HepG2 (cell line): Measurements from ENCODE around the gene FNBP1L. TPM values are rescaled to one million over a fixed set of nuclear protein-coding genes. Genes with fewer than 3 reads are reported as not detected.
A peak's percentile ranks its signal among the peaks of the same experiment; 100 is the strongest.

Source experiments
- ATAC-seq: fragments of 200-7000 bp; cut with Tn5 transposase; 3 replicates; pipeline ENCODE4 v1.9.1; 2020; ENCODE audit warnings: mild to moderate bottlenecking, moderate library complexity
- BruUV-seq: library from RNA; stranded (reverse); fragments of 400-500 nt; replicated peaks from 2 replicates; lab custom pipeline; 2021; lab: Mats Ljungman, UMichigan
- CTCF ChIA-PET: fragments of 300-600 bp; formaldehyde crosslinking; extraction: SDS; loops from one replicate; lab custom pipeline; 2021; ENCODE audit warnings: low total read pairs, inconsistent platforms, low intra/inter-chr PET ratio; lab: Yijun Ruan, JAX
- POLR2A ChIA-PET: fragments of 350-600 bp; sonication (Branson Sonifier 250); formaldehyde crosslinking; loops from one replicate; lab custom pipeline; 2020; ENCODE audit warnings: antibody characterized with exemption, inconsistent platforms; lab: Yijun Ruan, JAX
- DNase-seq: peaks from one replicate; pipeline ENCODE4 v3.0.0-alpha.2; 2015; ENCODE audit warnings: low spot score
- FAIRE-seq: peaks from 3 replicates; lab custom pipeline; 2011; peaks lifted over from hg19 to GRCh38; lab: Jason Lieb, UNC
- H2AFZ ChIP-seq: one replicate; pipeline ENCODE4 v1.6.1; 2011; ENCODE audit warnings: low read length, inconsistent platforms
- H3K27ac ChIP-seq: fragments of 300-600 bp; 3 replicates; pipeline ENCODE4 v1.8.0; 2011; ENCODE audit warnings: mixed run types, mild to moderate bottlenecking, mixed read lengths, low read length, inconsistent platforms; ENCODE audit not compliant: insufficient read depth; ENCODE audit errors: extremely low read length
- H3K27me3 ChIP-seq, 2 experiments: fragments of 200-600 bp in 1 of 2; 2 replicates in 1 of 2; 3 replicates in 1 of 2; pipeline versions ENCODE4 v1.6.0 to v1.8.0; 2011; ENCODE audit warnings: low read length in 2 of 2, mild to moderate bottlenecking in 2 of 2, moderate library complexity in 2 of 2, inconsistent platforms in 1 of 2; ENCODE audit not compliant: insufficient read depth in 2 of 2, control insufficient read depth in 1 of 2
- H3K36me3 ChIP-seq, 2 experiments: fragments of 200-600 bp in 1 of 2; replicated peaks in 1 of 2; 2 replicates in 1 of 2; 3 replicates in 1 of 2; pipeline versions ENCODE4 v1.5.1 to v1.8.0; 2011; ENCODE audit warnings: low read length in 2 of 2, inconsistent platforms in 1 of 2; ENCODE audit not compliant: insufficient read depth in 2 of 2, control insufficient read depth in 1 of 2
- H3K4me1 ChIP-seq: 2 replicates; pipeline ENCODE4 v1.5.1; 2012; ENCODE audit warnings: low read length, inconsistent platforms; ENCODE audit not compliant: insufficient read depth
- H3K4me2 ChIP-seq: 2 replicates; pipeline ENCODE4 v1.6.0; 2011; ENCODE audit warnings: low read depth, low read length, inconsistent platforms
- H3K4me3 ChIP-seq, 3 experiments: fragments of 200-600 bp in 1 of 3; sonication (generic), shearing (Covaris generic) in 1 of 3; replicated peaks in 1 of 3; 2 replicates each; pipeline ENCODE4 v1.5.1; 2011 to 2016; ENCODE audit warnings: low read length in 3 of 3, inconsistent platforms in 2 of 3, low read depth in 2 of 3, mild to moderate bottlenecking in 2 of 3, control low read depth in 1 of 3, mixed read lengths in 1 of 3; ENCODE audit not compliant: insufficient read depth in 1 of 3
- H3K79me2 ChIP-seq: one replicate; pipeline ENCODE4 v1.6.1; 2011; ENCODE audit warnings: low read length, inconsistent platforms; ENCODE audit not compliant: insufficient read depth
- H3K9ac ChIP-seq: 2 replicates; pipeline ENCODE4 v1.6.0; 2011; ENCODE audit warnings: mild to moderate bottlenecking, low read depth, low read length, inconsistent platforms; ENCODE audit not compliant: insufficient read depth
- H3K9me3 ChIP-seq: 2 replicates; pipeline ENCODE4 v1.5.1; 2012; ENCODE audit warnings: mild to moderate bottlenecking, low read length
- H4K20me1 ChIP-seq: 2 replicates; pipeline ENCODE4 v1.6.0; 2011; ENCODE audit warnings: inconsistent platforms, mild to moderate bottlenecking, low read length, moderate library complexity; ENCODE audit not compliant: insufficient read depth
- MATR3 ChIP-seq: sonication (generic); formaldehyde crosslinking; IDR thresholded peaks from 2 replicates; pipeline ENCODE4 v1.4.0; 2020; ENCODE audit warnings: missing genetic modification reagents
- MEIS1 ChIP-seq: sonication (generic); formaldehyde crosslinking; IDR thresholded peaks from 2 replicates; pipeline ENCODE4 v1.9.0; 2021; ENCODE audit warnings: mild to moderate bottlenecking, missing genetic modification reagents, moderate library complexity, borderline replicate concordance
- RBFOX2 ChIP-seq: fragments of 200-400 bp; formaldehyde crosslinking; IDR thresholded peaks from 2 replicates; pipeline ENCODE4 v1.6.1; 2017; ENCODE audit warnings: low read depth, mild to moderate bottlenecking, low read length
- RELA ChIP-seq: sonication (generic); formaldehyde crosslinking; IDR thresholded peaks from 2 replicates; pipeline ENCODE4 v1.4.0; 2020; ENCODE audit warnings: missing genetic modification reagents
- ZC3H13 ChIP-seq: sonication (generic); formaldehyde crosslinking; IDR thresholded peaks from 2 replicates; pipeline ENCODE4 v1.8.1; 2023; ENCODE audit warnings: mild to moderate bottlenecking, missing genetic modification reagents, moderate library complexity
- ZNF296 ChIP-seq: sonication (generic); formaldehyde crosslinking; conservative IDR thresholded peaks from 2 replicates; pipeline ENCODE4 v1.5.0; 2020; ENCODE audit warnings: mild to moderate bottlenecking, missing genetic modification reagents
- ZNF749 ChIP-seq: sonication (generic); formaldehyde crosslinking; IDR thresholded peaks from 2 replicates; pipeline ENCODE4 v1.8.0; 2022; ENCODE audit warnings: mild to moderate bottlenecking, missing genetic modification reagents, moderate library complexity, borderline replicate concordance
- WGBS: methylation state at CpG from one replicate; pipeline ENCODE4 v1.1.6; 2017; ENCODE audit warnings: low lambda C conversion rate; 5-methylcytosine and 5-hydroxymethylcytosine counted together
- in situ Hi-C: cut with HindIII; loops from 2 replicates; pipeline ENCODE4 v1.10.0; 2017; ENCODE audit warnings: low pct_unique_long_range_greater_than_20kb; ENCODE audit not compliant: extremely low pct_ligation_motif_present
- intact Hi-C: fragments of 100-400 bp; cut with micrococcal nuclease; formaldehyde crosslinking; loops from one replicate; pipeline ENCODE4 v1.10.0; 2022; ENCODE audit not compliant: unreplicated experiment
- polyA plus RNA-seq, 8 experiments: library from polyadenylated mRNA; depleted of rRNA in 3 of 8; stranded (reverse) in 7 of 8; unstranded in 1 of 8; fragments of >200 nt; fragmentation: Illumina TruSeq in 4 of 8; extraction: Trizol in 4 of 8; gene quantifications; 2 replicates each; pipeline versions ENCODE4 v1.2.1 to v1.2.3, GENCODE V29; 2011 to 2016; ENCODE audit warnings: low read depth in 4 of 8, missing spikeins in 1 of 8, mixed read lengths in 1 of 8; ENCODE audit not compliant: insufficient read depth in 1 of 8
- total RNA-seq, 5 experiments: library from RNA; depleted of rRNA; stranded (reverse); fragments of >200 nt; fragmentation: Illumina TruSeq; extraction: Trizol; gene quantifications; 2 replicates each; pipeline ENCODE4 v1.2.3, GENCODE V29; 2016; ENCODE audit warnings: low read depth in 1 of 5
- TF ChIP-seq, protein P1 (sequence below): sonication (generic); formaldehyde crosslinking; IDR thresholded peaks from 2 replicates; pipeline ENCODE4 v1.4.0; 2020; ENCODE audit warnings: missing genetic modification reagents, mild to moderate bottlenecking, borderline replicate concordance
- TF ChIP-seq, protein P2 (sequence below): sonication (generic); formaldehyde crosslinking; IDR thresholded peaks from 2 replicates; pipeline ENCODE4 v1.8.1; 2023; ENCODE audit warnings: missing genetic modification reagents, mild to moderate bottlenecking, borderline replicate concordance
- TF ChIP-seq, protein P3 (sequence below): sonication (generic); formaldehyde crosslinking; IDR thresholded peaks from 2 replicates; pipeline ENCODE4 v1.5.1; 2020; ENCODE audit warnings: mild to moderate bottlenecking, missing genetic modification reagents, moderate library complexity

Gene FNBP1L
- total and polyA plus RNA-seq, 2 of the 13 experiments (the other 11 are each of a cell fraction or from before 2014, with no cell fraction given), result 24.1 to 27.1 TPM

DNA sequence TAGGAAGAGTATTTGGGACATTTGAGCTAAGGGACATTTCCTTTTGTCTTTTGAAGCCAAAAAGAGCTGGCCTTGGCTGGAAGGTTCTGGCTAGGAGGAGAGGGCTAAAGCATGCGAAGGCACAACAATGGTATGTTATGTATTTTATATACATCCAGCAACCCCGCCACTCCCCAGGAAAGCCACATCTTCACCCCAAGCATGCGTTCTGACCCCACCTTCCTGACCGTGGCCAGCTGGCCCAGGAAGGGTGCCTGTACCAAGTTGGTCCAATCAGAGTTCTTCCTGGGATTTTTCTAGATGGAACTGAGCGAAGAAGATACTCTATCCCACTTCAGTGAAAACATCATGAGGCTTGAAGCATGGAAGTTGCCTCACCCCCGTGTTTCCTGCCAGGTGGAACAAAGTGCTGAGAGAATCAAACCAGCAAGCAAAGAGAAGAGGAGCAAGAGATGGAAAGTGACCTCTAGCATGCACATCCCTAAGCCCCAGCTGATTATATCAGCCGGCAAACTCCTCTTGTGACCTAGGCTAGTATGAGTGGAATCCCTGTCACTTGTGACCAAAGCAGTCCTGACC is 151.0 kb downstream of the FNBP1L start (continued):
- TF ChIP-seq RBFOX2 (0 out of 2 replicates have a peak, but pooled peaks have one; percentile 41), RELA (CRISPR knock-in tag) (no peak), ZNF296 (no peak)

DNA sequence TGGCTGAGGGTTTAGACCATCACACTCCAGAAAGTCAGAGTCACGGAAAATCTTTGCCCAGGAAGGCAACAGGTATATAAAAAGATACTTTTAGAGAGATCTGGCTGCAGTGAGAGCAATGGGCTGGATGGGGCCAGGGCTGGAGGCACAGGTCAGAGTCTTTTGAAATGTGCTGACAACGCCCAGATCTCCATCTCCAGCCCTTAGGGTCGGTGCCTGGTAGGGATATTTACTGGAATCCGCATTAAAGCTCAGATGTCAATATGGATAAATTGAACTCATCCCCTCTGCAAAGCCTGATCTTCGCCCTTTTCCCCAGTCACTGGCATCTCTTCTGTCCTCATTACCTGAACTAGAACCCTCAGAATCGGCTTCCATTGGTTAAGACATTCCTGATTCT is 151.6 kb downstream of the FNBP1L start:
- H3K9ac ChIP-seq, result no peak overlapping the region
- H3K27ac ChIP-seq, result no peak overlapping the region
- peaks cover 73% of the 10 kb centered on the region for H3K4me1 ChIP-seq
- TF ChIP-seq MEIS1 (CRISPR knock-in tag) (no peak), RBFOX2 (peak; percentile 35; the same call in 1 of the 2 replicates)
- TF ChIP-seq, all 625 proteins: peak for 1
- peaks cover 23 to 81% of the 10 kb centered on the region in 2 experiments for H3K36me3 ChIP-seq
- H3K4me3 ChIP-seq, result no peak overlapping the region
- ATAC-seq, result no peak
- BruUV-seq, result no TSS peak
- WGBS, result 92% methylated on average over 6 of the region's 6 CpGs
- intact Hi-C loops (no loop called here), in situ Hi-C loops (no loop called here)
- ChIA-PET CTCF (no interaction called here), POLR2A (interaction anchor here (3.2 to 4.8 kb wide), 2 partner anchors 7 to 18 kb away, joined by 13 to 25 read pairs; no protein-coding TSS in a partner anchor)
- peaks cover 19% of the 10 kb centered on the region; the same call in 1 of the 2 replicates for H4K20me1 ChIP-seq
- H3K79me2 ChIP-seq, result peaks cover 37% of the 10 kb centered on the region
- H3K9me3 ChIP-seq, result no peaks in the 10 kb centered on the region
- H3K4me2 ChIP-seq, result no peak overlapping the region
- no peak for DNase-seq
- H2AFZ ChIP-seq, result no peak overlapping the region
- H3K27me3 ChIP-seq, result no peaks in the 10 kb centered on the region
- no peak for FAIRE-seq

DNA sequence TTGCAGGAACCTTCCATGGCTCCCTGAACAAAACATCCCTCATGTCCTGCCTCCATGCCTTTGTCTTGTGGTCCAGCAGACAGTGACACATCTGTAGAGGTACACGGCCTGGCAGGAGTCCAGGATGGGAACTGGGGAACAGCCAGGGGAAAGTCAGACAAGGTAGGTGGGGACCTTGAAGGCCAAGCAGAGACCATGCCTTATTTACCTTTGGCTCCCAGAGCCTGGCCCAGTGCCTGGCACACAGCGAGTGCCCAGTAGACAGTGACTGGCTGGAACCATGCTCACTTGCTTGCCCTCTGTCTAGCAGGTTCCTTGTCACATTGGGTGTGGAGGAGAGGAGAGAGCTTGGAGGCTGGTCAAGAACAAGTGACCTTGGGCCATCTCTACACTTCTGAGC is 152.7 kb downstream of the FNBP1L start:
- BruUV-seq, result no TSS peak
- Histone ChIP-seq H3K27me3 (no peaks in the 10 kb centered on the region), H3K9ac (no peak overlapping the region), H2AFZ (no peak overlapping the region), H3K4me1 (peaks cover 73% of the 10 kb centered on the region), H3K36me3 (peaks cover 22 to 69% of the 10 kb centered on the region in 2 experiments), H3K9me3 (no peaks in the 10 kb centered on the region), H4K20me1 (peaks cover 15% of the 10 kb centered on the region; the same call in 1 of the 2 replicates), H3K4me2 (no peak overlapping the region), H3K27ac (no peak overlapping the region), H3K4me3 (no peak overlapping the region), H3K79me2 (peaks cover 25% of the 10 kb centered on the region)
- no peak for ATAC-seq
- ChIA-PET CTCF (no interaction called here), POLR2A (interaction anchor here (1.0 to 4.8 kb wide), 4 partner anchors 9 to 17 kb away, joined by 3 to 25 read pairs (median 9); no protein-coding TSS in a partner anchor)
- no peak for DNase-seq
- in situ Hi-C loops (no loop called here), intact Hi-C loops (no loop called here)
- no peak for FAIRE-seq
- WGBS, result 100% methylated on average over 1 of the region's 2 CpGs
- TF ChIP-seq, protein P1, sequence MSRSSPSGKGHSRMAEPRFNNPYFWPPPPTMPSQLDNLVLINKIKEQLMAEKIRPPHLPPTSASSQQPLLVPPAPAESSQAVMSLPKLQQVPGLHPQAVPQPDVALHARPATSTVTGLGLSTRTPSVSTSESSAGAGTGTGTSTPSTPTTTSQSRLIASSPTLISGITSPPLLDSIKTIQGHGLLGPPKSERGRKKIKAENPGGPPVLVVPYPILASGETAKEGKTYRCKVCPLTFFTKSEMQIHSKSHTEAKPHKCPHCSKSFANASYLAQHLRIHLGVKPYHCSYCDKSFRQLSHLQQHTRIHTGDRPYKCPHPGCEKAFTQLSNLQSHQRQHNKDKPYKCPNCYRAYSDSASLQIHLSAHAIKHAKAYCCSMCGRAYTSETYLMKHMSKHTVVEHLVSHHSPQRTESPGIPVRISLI (CRISPR knock-in tag), result no peak
- TF ChIP-seq, protein P2, sequence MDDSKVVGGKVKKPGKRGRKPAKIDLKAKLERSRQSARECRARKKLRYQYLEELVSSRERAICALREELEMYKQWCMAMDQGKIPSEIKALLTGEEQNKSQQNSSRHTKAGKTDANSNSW, result no peak
- TF ChIP-seq, protein P3, sequence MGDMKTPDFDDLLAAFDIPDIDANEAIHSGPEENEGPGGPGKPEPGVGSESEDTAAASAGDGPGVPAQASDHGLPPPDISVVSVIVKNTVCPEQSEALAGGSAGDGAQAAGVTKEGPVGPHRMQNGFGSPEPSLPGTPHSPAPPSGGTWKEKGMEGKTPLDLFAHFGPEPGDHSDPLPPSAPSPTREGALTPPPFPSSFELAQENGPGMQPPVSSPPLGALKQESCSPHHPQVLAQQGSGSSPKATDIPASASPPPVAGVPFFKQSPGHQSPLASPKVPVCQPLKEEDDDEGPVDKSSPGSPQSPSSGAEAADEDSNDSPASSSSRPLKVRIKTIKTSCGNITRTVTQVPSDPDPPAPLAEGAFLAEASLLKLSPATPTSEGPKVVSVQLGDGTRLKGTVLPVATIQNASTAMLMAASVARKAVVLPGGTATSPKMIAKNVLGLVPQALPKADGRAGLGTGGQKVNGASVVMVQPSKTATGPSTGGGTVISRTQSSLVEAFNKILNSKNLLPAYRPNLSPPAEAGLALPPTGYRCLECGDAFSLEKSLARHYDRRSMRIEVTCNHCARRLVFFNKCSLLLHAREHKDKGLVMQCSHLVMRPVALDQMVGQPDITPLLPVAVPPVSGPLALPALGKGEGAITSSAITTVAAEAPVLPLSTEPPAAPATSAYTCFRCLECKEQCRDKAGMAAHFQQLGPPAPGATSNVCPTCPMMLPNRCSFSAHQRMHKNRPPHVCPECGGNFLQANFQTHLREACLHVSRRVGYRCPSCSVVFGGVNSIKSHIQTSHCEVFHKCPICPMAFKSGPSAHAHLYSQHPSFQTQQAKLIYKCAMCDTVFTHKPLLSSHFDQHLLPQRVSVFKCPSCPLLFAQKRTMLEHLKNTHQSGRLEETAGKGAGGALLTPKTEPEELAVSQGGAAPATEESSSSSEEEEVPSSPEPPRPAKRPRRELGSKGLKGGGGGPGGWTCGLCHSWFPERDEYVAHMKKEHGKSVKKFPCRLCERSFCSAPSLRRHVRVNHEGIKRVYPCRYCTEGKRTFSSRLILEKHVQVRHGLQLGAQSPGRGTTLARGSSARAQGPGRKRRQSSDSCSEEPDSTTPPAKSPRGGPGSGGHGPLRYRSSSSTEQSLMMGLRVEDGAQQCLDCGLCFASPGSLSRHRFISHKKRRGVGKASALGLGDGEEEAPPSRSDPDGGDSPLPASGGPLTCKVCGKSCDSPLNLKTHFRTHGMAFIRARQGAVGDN, result peak; percentile 35
- TF ChIP-seq ZNF749 (CRISPR knock-in tag) (no peak), ZC3H13 (peak; percentile 16; the same call in 1 of the 2 replicates), MATR3 (CRISPR knock-in tag) (no peak)
